Upper lobe of left lung (tissue), 6 donors: ENCODE measurements around the gene DGKG. TPM values are rescaled to one million over a fixed set of nuclear protein-coding genes. Genes with fewer than 3 reads are reported as not detected.
A peak's percentile ranks its signal among the peaks of the same experiment; 100 is the strongest.

Source experiments
- ATAC-seq, 2 donors: fragments of 200-7000 bp; cut with Tn5 transposase; one replicate each; pipeline ENCODE4 v1.9.1; 2022; ENCODE audit warnings: mild to moderate bottlenecking in 2 of 2, moderate library complexity in 2 of 2; ENCODE audit not compliant: low FRiP score in 2 of 2
- DNase-seq, 2 donors: peaks; one replicate each; pipeline ENCODE4 v3.0.0-alpha.2; 2019 to 2020
- H3K27ac ChIP-seq, 4 donors: fragments of 200-600 bp; sonication (generic); one replicate each; pipeline ENCODE4 v1.5.1; 2016 to 2019
- H3K27me3 ChIP-seq, 4 donors: fragments of 200-600 bp; sonication (generic); one replicate each; pipeline ENCODE4 v1.5.1; 2017 to 2019
- H3K36me3 ChIP-seq, 4 donors: fragments of 200-600 bp; sonication (generic); one replicate each; pipeline ENCODE4 v1.5.1; 2016 to 2019
- H3K4me1 ChIP-seq, 4 donors: fragments of 200-600 bp; sonication (generic); one replicate each; pipeline ENCODE4 v1.5.1; 2018 to 2019
- H3K4me3 ChIP-seq, 4 donors: fragments of 200-600 bp; sonication (generic); one replicate each; pipeline ENCODE4 v1.5.1; 2017 to 2019; ENCODE audit warnings: mild to moderate bottlenecking in 2 of 4, moderate library complexity in 1 of 4
- H3K9me3 ChIP-seq, 4 donors: fragments of 200-600 bp; sonication (generic); one replicate each; pipeline ENCODE4 v1.5.1; 2018 to 2019
- CTCF ChIP-seq, 6 experiments: fragments of 450-650 bp in 4 of 6; fragments of 200-600 bp in 2 of 6; sonication (generic) in 2 of 6; IDR thresholded peaks; one replicate each; pipeline ENCODE4 v1.5.1; 2016 to 2019; ENCODE audit warnings: antibody characterized with exemption in 6 of 6
- EP300 ChIP-seq, 4 donors: sonication (generic); formaldehyde crosslinking; IDR thresholded peaks; one replicate each; pipeline ENCODE4 v1.5.1; 2017; ENCODE audit warnings: antibody characterized with exemption in 4 of 4, control low read depth in 2 of 4
- POLR2A ChIP-seq, 4 donors: fragments of 450-650 bp; IDR thresholded peaks; one replicate each; pipeline ENCODE4 v1.5.1; 2016 to 2017; ENCODE audit warnings: antibody characterized with exemption in 4 of 4, mild to moderate bottlenecking in 2 of 4
- POLR2AphosphoS5 ChIP-seq, 2 donors: sonication (generic); formaldehyde crosslinking; IDR thresholded peaks; one replicate each; pipeline ENCODE4 v1.5.1; 2017; ENCODE audit warnings: antibody characterized with exemption in 2 of 2
- WGBS, 2 donors: methylation state at CpG; one replicate each; pipeline ENCODE4 v1.1.5; 2017 to 2018; 5-methylcytosine and 5-hydroxymethylcytosine counted together
- total RNA-seq, 6 donors: library from RNA; depleted of rRNA in 4 of 6; stranded (reverse); fragments of >200 nt in 4 of 6; gene quantifications; one replicate each; pipeline versions ENCODE4 v1.1.0 to v1.2.1, GENCODE V29; 2016 to 2021
- donor health status: DM: no; HTN: no; CAD: no; lungs with moderate emphysema.
- donor health status: DM: no; HTN: yes; CAD: no; lungs with severe emphysema.

Gene DGKG
- total RNA-seq, 6 donors from 2014 or later = 4.4 to 32.5 (median 6.5) TPM

- WGBS, 2 donors = 88 to 89% methylated on average over 15 of the region's 15 CpGs
- Histone ChIP-seq H3K9me3 (no peaks in the 10 kb centered on the region), H3K4me1 (peaks cover 6 to 9% (median 7%) of the 10 kb centered on the region in 4 donors), H3K36me3 (no peaks in the 10 kb centered on the region), H3K27me3 (no peaks in the 10 kb centered on the region), H3K27ac (no peak overlapping the region), H3K4me3 (no peak overlapping the region)
- DNase-seq = no peak
- TF ChIP-seq EP300 (IDR thresholded peaks at IDR 0.05) = no peak
- peak in 1 of 2 donors; percentile 44 for ATAC-seq
Observed at GRCh38 chr3:186115239-186115996, 246.6 kb downstream of the DGKG start.

GRCh38 chr3:186110975-186111974, 250.8 kb downstream of the DGKG start:
- ATAC-seq (no peak), DNase-seq (peak in 1 of 2 donors; percentile 36)
- 45 to 47% methylated on average over 12 of the region's 12 CpGs for WGBS, 2 donors
- Histone ChIP-seq H3K36me3 (no peaks in the 10 kb centered on the region), H3K4me1 (peaks cover 23 to 42% (median 34%) of the 10 kb centered on the region in 4 donors), H3K9me3 (no peaks in the 10 kb centered on the region), H3K27ac (peak overlapping the region in 1 of 4 donors; percentile 84), H3K4me3 (no peak overlapping the region), H3K27me3 (no peaks in the 10 kb centered on the region)
- no peak for TF ChIP-seq POLR2AphosphoS5 (IDR thresholded peaks at IDR 0.05)
- TF ChIP-seq POLR2A (IDR thresholded peaks at IDR 0.05) = no peak
- no peak for TF ChIP-seq CTCF (IDR thresholded peaks at IDR 0.05)
- no peak for TF ChIP-seq EP300 (IDR thresholded peaks at IDR 0.05)

- TF ChIP-seq CTCF (IDR thresholded peaks at IDR 0.05) (no peak), POLR2AphosphoS5 (IDR thresholded peaks at IDR 0.05) (peak in 1 of 2 donors; percentile 9), POLR2A (IDR thresholded peaks at IDR 0.05) (peak in 1 of 4 donors; percentile 26)
- Histone ChIP-seq H3K4me3 (peak overlapping the region; percentile 42 to 88 (median 76)), H3K27ac (peak overlapping the region; percentile 82 to 86 (median 84)), H3K4me1 (peaks cover 23 to 50% (median 36%) of the 10 kb centered on the region in 4 donors), H3K9me3 (no peaks in the 10 kb centered on the region), H3K36me3 (no peaks in the 10 kb centered on the region), H3K27me3 (no peaks in the 10 kb centered on the region)
- DNase-seq = peak; percentile 42 to 48
- peak in 1 of 2 donors; percentile 15 for ATAC-seq
- 3 to 5% methylated on average over 20 to 35 of the region's 35 CpGs for WGBS, 2 donors
Observed at GRCh38 chr3:186109897-186110803, 251.9 kb downstream of the DGKG start.

GRCh38 chr3:186108941-186109865, 252.8 kb downstream of the DGKG start, which contains the start of gene ETV5:
Gene ETV5 (minus strand): TSS chr3:186109089. CDS start chr3:186105868, 3,221 bp downstream.
- Histone ChIP-seq H3K9me3 (no peaks in the 10 kb centered on the region), H3K27ac (peak within 1 kb of the TSS; percentile 83 to 90 (median 85)), H3K4me1 (peaks cover 23 to 50% (median 36%) of the 10 kb centered on the region in 4 donors), H3K27me3 (no peaks in the 10 kb centered on the region), H3K4me3 (peak within 1 kb of the TSS; percentile 42 to 88 (median 76)), H3K36me3 (no peaks in the 10 kb centered on the region)
- ATAC-seq (peak; percentile 97 to 99), DNase-seq (peak; percentile 98 to 99)
- TF ChIP-seq EP300 (IDR thresholded peaks at IDR 0.05) (no peak), POLR2AphosphoS5 (IDR thresholded peaks at IDR 0.05) (peak; percentile 50 to 88), POLR2A (IDR thresholded peaks at IDR 0.05) (peak in 3 of 4 donors; percentile 70 to 92 (median 73)), CTCF (IDR thresholded peaks at IDR 0.05) (peak in 4 of 6 experiments; percentile 4 to 47 (median 34))
- WGBS, 2 donors = 0% methylated on average over 28 to 29 of the region's 63 CpGs
